K562 (cell line): ENCODE results near the gene CELA3B. TPM values are rescaled to one million over a fixed set of nuclear protein-coding genes. Genes with fewer than 3 reads are reported as not detected.

Source experiments
- CBX2 ChIP-seq: fragments of 200-600 bp; sonication (generic); IDR thresholded peaks from one replicate; pipeline ENCODE4 v1.6.1; 2012; ENCODE audit warnings: mild to moderate bottlenecking, low read length, inconsistent platforms; ENCODE audit not compliant: insufficient read depth, poor library complexity, severe bottlenecking
- CXXC5 ChIP-seq: fragments of 250-450 bp; sonication (Bioruptor Pico); IDR thresholded peaks from 2 replicates; pipeline ENCODE4 v1.8.0; 2022; ENCODE audit warnings: inconsistent platforms, mild to moderate bottlenecking, moderate library complexity
- ERF ChIP-seq: fragments of 450-650 bp; formaldehyde crosslinking; IDR thresholded peaks from 2 replicates; pipeline ENCODE4 v1.4.0; 2020; ENCODE audit warnings: mild to moderate bottlenecking, mixed read lengths
- GATA2 ChIP-seq: sonication (generic); formaldehyde crosslinking; IDR thresholded peaks from 2 replicates; pipeline ENCODE4 v1.4.0; 2020; ENCODE audit warnings: mild to moderate bottlenecking, missing genetic modification reagents
- HES1 ChIP-seq: fragments of 450-650 bp; IDR thresholded peaks from 2 replicates; pipeline ENCODE4 v1.6.1; 2016; ENCODE audit warnings: low read depth, mild to moderate bottlenecking, moderate library complexity
- MECOM ChIP-seq: fragments of 250-450 bp; sonication (Bioruptor Pico); IDR thresholded peaks from 2 replicates; pipeline ENCODE4 v1.8.0; 2022; ENCODE audit warnings: inconsistent platforms
- MTA3 ChIP-seq: fragments of 450-650 bp; formaldehyde crosslinking; IDR thresholded peaks from 2 replicates; pipeline ENCODE4 v1.6.1; 2017; ENCODE audit warnings: mild to moderate bottlenecking, borderline replicate concordance
- NCOA2 ChIP-seq, 2 experiments: fragments of 450-650 bp; IDR thresholded peaks; 2 replicates each; pipeline ENCODE4 v1.6.1; 2018; ENCODE audit warnings: mild to moderate bottlenecking in 2 of 2, moderate library complexity in 1 of 2; ENCODE audit not compliant: partially characterized antibody in 2 of 2
- NKRF ChIP-seq: fragments of 450-650 bp; IDR thresholded peaks from 2 replicates; pipeline ENCODE4 v1.6.1; 2016; ENCODE audit warnings: borderline replicate concordance
- PHF21A ChIP-seq: fragments of 450-650 bp; IDR thresholded peaks from 2 replicates; pipeline ENCODE4 v1.6.1; 2017; ENCODE audit warnings: low read depth, borderline replicate concordance
- RBBP5 ChIP-seq: fragments of 200-600 bp; sonication (generic); IDR thresholded peaks from 2 replicates; pipeline ENCODE4 v1.6.1; 2012; ENCODE audit warnings: borderline replicate concordance, mild to moderate bottlenecking, low read length, control low read depth, inconsistent platforms; ENCODE audit not compliant: insufficient read depth, poor library complexity, severe bottlenecking
- RBM39 ChIP-seq: fragments of 200-400 bp; formaldehyde crosslinking; optimal IDR thresholded peaks from 2 replicates; pipeline ENCODE3; 2018; ENCODE audit warnings: low read depth, low read length
- SRF ChIP-seq, 2 experiments: fragments of 250-450, 450-650 bp in 1 of 2; sonication (Bioruptor Pico) in 1 of 2; sonication (generic) in 1 of 2; formaldehyde crosslinking; IDR thresholded peaks; 2 replicates each; pipeline versions ENCODE4 v1.5.0 to v1.5.1; 2020 to 2022; ENCODE audit warnings: mild to moderate bottlenecking in 1 of 2, missing genetic modification reagents in 1 of 2
- STAT5A ChIP-seq: IDR thresholded peaks from 2 replicates; pipeline ENCODE4 v1.6.1; 2012; ENCODE audit warnings: low read length, inconsistent platforms, borderline replicate concordance
- ZBTB5 ChIP-seq: fragments of 450-650 bp; IDR thresholded peaks from 2 replicates; pipeline ENCODE4 v1.6.1; 2017; ENCODE audit warnings: antibody characterized with exemption
- ZKSCAN8 ChIP-seq: fragments of 200-800 bp; sonication (Bioruptor generic); IDR thresholded peaks from 2 replicates; pipeline ENCODE4 v1.6.1; 2016; ENCODE audit warnings: missing genetic modification characterization, missing compliant biosample characterization
- ZNF23 ChIP-seq: fragments of 250-450 bp; sonication (Bioruptor Pico); IDR thresholded peaks from 2 replicates; pipeline ENCODE4 v1.4.0; 2020; ENCODE audit warnings: mild to moderate bottlenecking
- ZNF24 ChIP-seq: fragments of 450-650 bp; IDR thresholded peaks from 2 replicates; pipeline ENCODE4 v1.6.1; 2016
- ZNF639 ChIP-seq, 2 experiments: fragments of 200-800 bp in 1 of 2; sonication (Bioruptor generic) in 1 of 2; sonication (generic) in 1 of 2; formaldehyde crosslinking in 1 of 2; IDR thresholded peaks in 1 of 2; conservative IDR thresholded peaks in 1 of 2; 2 replicates each; pipeline versions ENCODE4 v1.5.0 to v1.6.1; 2016 to 2020; ENCODE audit warnings: missing compliant biosample characterization in 1 of 2, missing genetic modification characterization in 1 of 2, missing genetic modification reagents in 1 of 2
- ZNF79 ChIP-seq: fragments of 250-450 bp; sonication (Bioruptor Pico); IDR thresholded peaks from 2 replicates; pipeline ENCODE4 v1.4.0; 2020; ENCODE audit warnings: low read depth, mild to moderate bottlenecking, moderate library complexity
- polyA plus RNA-seq, 8 experiments: library from polyadenylated mRNA; depleted of rRNA in 4 of 8; stranded (reverse) in 5 of 8; unstranded in 3 of 8; fragments of >200 nt; fragmentation: Nextera tagmentation in 2 of 8; fragmentation: Illumina TruSeq in 1 of 8; extraction: Ambion mirVana in 2 of 8; extraction: Trizol in 1 of 8; gene quantifications; 2 replicates each; pipeline versions ENCODE4 v1.2.1 to v1.2.3, GENCODE V29; 2011 to 2014; ENCODE audit warnings: inconsistent platforms in 1 of 8, missing spikeins in 1 of 8
- total RNA-seq, 7 experiments: library from RNA; depleted of rRNA in 6 of 7; stranded (reverse); fragments of >200 nt in 6 of 7; fragmentation: Illumina TruSeq in 2 of 7; extraction: Trizol in 2 of 7; gene quantifications; 2 replicates each; pipeline versions ENCODE4 v1.2.1 to v1.2.3, GENCODE V29; 2011 to 2021; ENCODE audit warnings: low replicate concordance in 1 of 7

CELA3B gene
- total and polyA plus RNA-seq, 9 of the 15 experiments (the other 6 are each of a cell fraction or from before 2014, with no cell fraction given): 3.1 TPM; not detected in 8

- TF ChIP-seq ZBTB5 (no peak), ZKSCAN8 (CRISPR knock-in tag) (0 out of 2 replicates have a peak, but pooled peaks have one; percentile 18), ERF (CRISPR knock-in tag) (no peak), NCOA2 (IDR thresholded peaks at IDR 0.05; ENCODE audit: partially characterized antibody in 2 of 2) (no peak), MTA3 (no peak; the same call in 1 of the 2 replicates), GATA2 (CRISPR knock-in tag) (no peak; the same call in 1 of the 2 replicates), SRF (CRISPR knock-in tag; IDR thresholded peaks at IDR 0.05) (no peak; a peak in 1 of 4 replicates), ZNF23 (no peak), ZNF24 (peak; percentile 83), RBM39 (no peak), MECOM (CRISPR knock-in tag) (peak; percentile 97), PHF21A (no peak), ZNF79 (CRISPR knock-in tag) (peak; percentile 72; the same call in 1 of the 2 replicates), STAT5A (no peak), CBX2 (no peak), NKRF (no peak), CXXC5 (CRISPR knock-in tag) (0 out of 2 replicates have a peak, but pooled peaks have one; percentile 34), HES1 (peak; percentile 33; the same call in 1 of the 2 replicates), ZNF639 (CRISPR knock-in tag; conservative IDR thresholded peaks at IDR 0.05 in 1 of 2, IDR thresholded peaks at IDR 0.05 in 1 of 2) (peak in 1 of 2 experiments; percentile 55; a peak in 1 of 4 replicates), RBBP5 (no peak)
Observed at GRCh38 chr1:22018583-22019559, 42.0 kb downstream of the CELA3B start (continued).
